Measurements from ENCODE around the gene XYLB.

XYLB gene

GRCh38 chr3:38446812-38447211, 100.2 kb downstream of the XYLB start:
- Mint-ChIP-seq H3K4me3 (no peak overlapping the region), H3K27ac (no peak overlapping the region), H3K4me1 (no peaks in the 10 kb centered on the region), H3K27me3 (no peaks in the 10 kb centered on the region), H3K9me3 (no peaks in the 10 kb centered on the region), H3K36me3 (no peaks in the 10 kb centered on the region)

GRCh38 chr3:38450853-38451252, 104.3 kb downstream of the XYLB start:
- Mint-ChIP-seq H3K27ac (no peak overlapping the region), H3K27me3 (no peaks in the 10 kb centered on the region), H3K36me3 (no peaks in the 10 kb centered on the region), H3K9me3 (no peaks in the 10 kb centered on the region), H3K4me3 (no peak overlapping the region), H3K4me1 (peaks cover 15% of the 10 kb centered on the region)

- no peaks in the 10 kb centered on the region for H3K27me3 Mint-ChIP-seq
- peak within 1 kb of the TSS; percentile 97 for H3K4me3 Mint-ChIP-seq
- no peaks in the 10 kb centered on the region for H3K9me3 Mint-ChIP-seq
- H3K27ac Mint-ChIP-seq: peak within 1 kb of the TSS; percentile 96
- H3K4me1 Mint-ChIP-seq: peaks cover 15% of the 10 kb centered on the region
- no peaks in the 10 kb centered on the region for H3K36me3 Mint-ChIP-seq
Observed at GRCh38 chr3:38453075-38453912, 106.7 kb downstream of the XYLB start, which contains the start of gene ACVR2B. Gene ACVR2B (plus strand): TSS chr3:38453890. CDS start chr3:38454323, 433 bp downstream.

GRCh38 chr3:38453913-38454177, 107.3 kb downstream of the XYLB start:
- Mint-ChIP-seq H3K36me3 (no peaks in the 10 kb centered on the region), H3K27me3 (no peaks in the 10 kb centered on the region), H3K9me3 (no peaks in the 10 kb centered on the region), H3K4me1 (peaks cover 15% of the 10 kb centered on the region), H3K27ac (no peak overlapping the region), H3K4me3 (no peak overlapping the region)

GRCh38 chr3:38454178-38454883, 107.7 kb downstream of the XYLB start:
- Mint-ChIP-seq H3K36me3 (no peaks in the 10 kb centered on the region), H3K9me3 (no peaks in the 10 kb centered on the region), H3K27me3 (no peaks in the 10 kb centered on the region), H3K4me3 (peak overlapping the region; percentile 97), H3K4me1 (peaks cover 15% of the 10 kb centered on the region), H3K27ac (peak overlapping the region; percentile 96)

- peaks cover 15% of the 10 kb centered on the region for H3K4me1 Mint-ChIP-seq
- H3K27ac Mint-ChIP-seq: no peak overlapping the region
- no peaks in the 10 kb centered on the region for H3K27me3 Mint-ChIP-seq
- H3K9me3 Mint-ChIP-seq: no peaks in the 10 kb centered on the region
- no peaks in the 10 kb centered on the region for H3K36me3 Mint-ChIP-seq
- H3K4me3 Mint-ChIP-seq: peak overlapping the region; percentile 97
Observed at GRCh38 chr3:38454884-38455638, 108.5 kb downstream of the XYLB start.

- H3K27me3 Mint-ChIP-seq: no peaks in the 10 kb centered on the region
- peaks cover 15% of the 10 kb centered on the region for H3K4me1 Mint-ChIP-seq
- peak overlapping the region; percentile 84 for H3K4me3 Mint-ChIP-seq
- H3K36me3 Mint-ChIP-seq: no peaks in the 10 kb centered on the region
- no peaks in the 10 kb centered on the region for H3K9me3 Mint-ChIP-seq
- no peak overlapping the region for H3K27ac Mint-ChIP-seq
Observed at GRCh38 chr3:38455639-38456430, 109.2 kb downstream of the XYLB start.

- Mint-ChIP-seq H3K4me3 (no peak overlapping the region), H3K4me1 (peaks cover 15% of the 10 kb centered on the region), H3K36me3 (no peaks in the 10 kb centered on the region), H3K27ac (no peak overlapping the region), H3K27me3 (no peaks in the 10 kb centered on the region), H3K9me3 (no peaks in the 10 kb centered on the region)
Observed at GRCh38 chr3:38457111-38458003, 110.8 kb downstream of the XYLB start.

- no peaks in the 10 kb centered on the region for H3K36me3 Mint-ChIP-seq
- H3K9me3 Mint-ChIP-seq: no peaks in the 10 kb centered on the region
- no peak overlapping the region for H3K4me3 Mint-ChIP-seq
- H3K27me3 Mint-ChIP-seq: no peaks in the 10 kb centered on the region
- peaks cover 8% of the 10 kb centered on the region for H3K4me1 Mint-ChIP-seq
- H3K27ac Mint-ChIP-seq: no peak overlapping the region
Observed at GRCh38 chr3:38458796-38459498, 112.4 kb downstream of the XYLB start.

- Mint-ChIP-seq H3K4me3 (no peak overlapping the region), H3K27ac (no peak overlapping the region), H3K36me3 (no peaks in the 10 kb centered on the region), H3K27me3 (no peaks in the 10 kb centered on the region), H3K9me3 (no peaks in the 10 kb centered on the region), H3K4me1 (peaks cover 5% of the 10 kb centered on the region)
Observed at GRCh38 chr3:38459499-38460048, 113.0 kb downstream of the XYLB start.

GRCh38 chr3:38460377-38461270, 114.0 kb downstream of the XYLB start:
- no peak overlapping the region for H3K27ac Mint-ChIP-seq

More at GRCh38 chr3:38460377-38461270, 114.0 kb downstream of the XYLB start:
- Mint-ChIP-seq H3K4me3 (no peak overlapping the region), H3K36me3 (peaks cover 2% of the 10 kb centered on the region), H3K27me3 (no peaks in the 10 kb centered on the region), H3K4me1 (peaks cover 1% of the 10 kb centered on the region), H3K9me3 (no peaks in the 10 kb centered on the region)
